NB4 (cell line): ENCODE results near the gene PTPRG.

ENCODE experiments used
- DNase-seq: peaks from one replicate; pipeline ENCODE4 v3.0.0; 2010; ENCODE audit warnings: low read depth
- H3K4me3 ChIP-seq: one replicate; pipeline ENCODE4 v1.5.1; 2011; ENCODE audit warnings: mild to moderate bottlenecking, low read depth, low read length, moderate library complexity
- MYC ChIP-seq: IDR thresholded peaks from 2 replicates; pipeline ENCODE4 v1.6.1; 2011; ENCODE audit warnings: low read depth, low read length
- POLR2A ChIP-seq: IDR thresholded peaks from 2 replicates; pipeline ENCODE4 v1.6.1; 2011; ENCODE audit warnings: mild to moderate bottlenecking; ENCODE audit not compliant: insufficient read length; ENCODE audit errors: extremely low read depth
- TF ChIP-seq, protein P1 (sequence below): IDR thresholded peaks from 2 replicates; pipeline ENCODE4 v1.6.1; 2011; ENCODE audit warnings: low read depth, low read length
- TF ChIP-seq, protein P2 (sequence below): IDR thresholded peaks from one replicate; pipeline ENCODE4 v1.5.1; 2012; ENCODE audit warnings: low read depth, low read length

PTPRG gene

GRCh38 chr3:62329971-62330370, 768.6 kb downstream of the PTPRG start:
- H3K4me3 ChIP-seq, result no peak overlapping the region
- no peak for TF ChIP-seq MYC
- TF ChIP-seq POLR2A, result no peak
- TF ChIP-seq, protein P1, sequence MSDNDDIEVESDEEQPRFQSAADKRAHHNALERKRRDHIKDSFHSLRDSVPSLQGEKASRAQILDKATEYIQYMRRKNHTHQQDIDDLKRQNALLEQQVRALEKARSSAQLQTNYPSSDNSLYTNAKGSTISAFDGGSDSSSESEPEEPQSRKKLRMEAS, result no peak
- TF ChIP-seq, protein P2, sequence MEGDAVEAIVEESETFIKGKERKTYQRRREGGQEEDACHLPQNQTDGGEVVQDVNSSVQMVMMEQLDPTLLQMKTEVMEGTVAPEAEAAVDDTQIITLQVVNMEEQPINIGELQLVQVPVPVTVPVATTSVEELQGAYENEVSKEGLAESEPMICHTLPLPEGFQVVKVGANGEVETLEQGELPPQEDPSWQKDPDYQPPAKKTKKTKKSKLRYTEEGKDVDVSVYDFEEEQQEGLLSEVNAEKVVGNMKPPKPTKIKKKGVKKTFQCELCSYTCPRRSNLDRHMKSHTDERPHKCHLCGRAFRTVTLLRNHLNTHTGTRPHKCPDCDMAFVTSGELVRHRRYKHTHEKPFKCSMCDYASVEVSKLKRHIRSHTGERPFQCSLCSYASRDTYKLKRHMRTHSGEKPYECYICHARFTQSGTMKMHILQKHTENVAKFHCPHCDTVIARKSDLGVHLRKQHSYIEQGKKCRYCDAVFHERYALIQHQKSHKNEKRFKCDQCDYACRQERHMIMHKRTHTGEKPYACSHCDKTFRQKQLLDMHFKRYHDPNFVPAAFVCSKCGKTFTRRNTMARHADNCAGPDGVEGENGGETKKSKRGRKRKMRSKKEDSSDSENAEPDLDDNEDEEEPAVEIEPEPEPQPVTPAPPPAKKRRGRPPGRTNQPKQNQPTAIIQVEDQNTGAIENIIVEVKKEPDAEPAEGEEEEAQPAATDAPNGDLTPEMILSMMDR, result no peak
- no peak for DNase-seq

- H3K4me3 ChIP-seq, result no peak overlapping the region
- no peak for DNase-seq
- TF ChIP-seq, protein P2, result no peak
- TF ChIP-seq MYC (no peak), POLR2A (no peak)
- TF ChIP-seq, protein P1, result no peak
These were observed 770.6 kb downstream of the PTPRG start for GRCh38 chr3:62332017-62332416.

GRCh38 chr3:62332835-62333244, 771.5 kb downstream of the PTPRG start:
- DNase-seq, result peak; percentile 13
- no peak overlapping the region for H3K4me3 ChIP-seq
- no peak for TF ChIP-seq POLR2A
- TF ChIP-seq, protein P2, result peak; percentile 22

DNA sequence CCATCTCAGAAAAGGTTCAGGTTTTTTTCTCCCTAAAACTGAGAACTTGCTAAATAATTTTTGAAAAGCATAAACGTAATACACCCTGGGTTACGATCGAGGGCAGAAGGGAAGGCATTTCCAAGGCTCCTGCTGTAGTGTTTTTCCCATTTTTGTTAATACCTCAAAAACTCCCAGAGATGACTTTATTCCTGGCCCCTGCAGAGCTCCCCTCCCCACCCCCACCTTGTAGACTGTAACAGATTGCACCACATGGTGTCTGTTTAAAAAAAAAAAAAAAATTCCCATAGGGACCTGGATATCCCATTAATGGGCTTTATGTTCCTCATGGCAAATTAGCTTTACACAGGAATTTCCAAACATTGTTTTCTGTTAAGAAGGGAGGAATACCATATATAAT, 773.8 kb downstream of the PTPRG start:
- no peak overlapping the region for H3K4me3 ChIP-seq
- TF ChIP-seq POLR2A (no peak), MYC (no peak)
- TF ChIP-seq, protein P1, result no peak
- TF ChIP-seq, protein P2, result no peak
- no peak for DNase-seq

DNA sequence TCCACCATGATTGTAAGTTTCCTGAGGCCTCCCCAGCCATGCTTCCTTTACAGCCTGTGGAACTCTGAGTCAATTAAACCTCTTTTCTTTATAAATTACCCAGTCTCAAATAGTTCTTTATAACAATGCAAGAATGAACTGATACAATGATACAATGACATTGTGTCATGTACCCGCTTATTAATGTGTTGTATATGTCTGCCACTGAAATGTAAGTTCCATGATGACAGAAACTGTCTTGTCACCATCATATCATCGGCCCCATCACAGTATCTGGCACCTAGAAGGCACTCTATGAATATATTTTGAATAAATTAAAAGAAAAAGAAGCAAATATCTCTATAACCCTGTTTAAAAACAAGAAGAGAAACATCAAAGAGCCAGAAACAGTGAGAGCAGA, 782.4 kb downstream of the PTPRG start:
- H3K4me3 ChIP-seq, result no peak overlapping the region
- DNase-seq, result no peak
- TF ChIP-seq, protein P1, result no peak
- TF ChIP-seq POLR2A (no peak), MYC (no peak)
- TF ChIP-seq, protein P2, result no peak
